Neutrophil (primary cell): Measurements from ENCODE around the gene SPAAR.
"Not testable (repeated sequence)": the region's sequence is repeated elsewhere in the genome, so short reads cannot be mapped to it uniquely, and the experiment has no call there.

Experiments
- H3K27ac ChIP-seq: fragments of 200-600 bp; sonication (generic); 2 replicates; pipeline ENCODE4 v1.5.1; 2016; ENCODE audit warnings: mild to moderate bottlenecking, moderate library complexity
- H3K27me3 ChIP-seq: fragments of 200-600 bp; sonication (generic); 2 replicates; pipeline ENCODE4 v1.6.0; 2016; ENCODE audit warnings: mild to moderate bottlenecking
- H3K36me3 ChIP-seq: fragments of 200-600 bp; sonication (generic); 2 replicates; pipeline ENCODE4 v1.5.1; 2017
- H3K4me1 ChIP-seq, 2 experiments: fragments of 200-600 bp in 1 of 2; sonication (generic) in 1 of 2; 1 replicate in 1 of 2; 2 replicates in 1 of 2; pipeline versions ENCODE4 v1.5.1 to v1.6.1; 2013 to 2016; ENCODE audit warnings: low read depth in 1 of 2, low read length in 1 of 2, mild to moderate bottlenecking in 1 of 2, moderate library complexity in 1 of 2; ENCODE audit not compliant: control insufficient read depth in 1 of 2, insufficient read depth in 1 of 2
- H3K4me3 ChIP-seq, 2 experiments: fragments of 200-600 bp in 1 of 2; sonication (generic) in 1 of 2; 1 replicate in 1 of 2; 2 replicates in 1 of 2; pipeline ENCODE4 v1.5.1; 2013 to 2016; ENCODE audit warnings: low read depth in 1 of 2, low read length in 1 of 2, mild to moderate bottlenecking in 1 of 2, moderate library complexity in 1 of 2
- H3K9me3 ChIP-seq: fragments of 200-600 bp; sonication (generic); 2 replicates; pipeline ENCODE4 v1.5.1; 2016
- TF ChIP-seq, protein P1 (sequence below): fragments of 200-600 bp; sonication (generic); IDR thresholded peaks from 2 replicates; pipeline ENCODE4 v1.5.1; 2016; ENCODE audit warnings: antibody characterized with exemption

SPAAR gene

DNA sequence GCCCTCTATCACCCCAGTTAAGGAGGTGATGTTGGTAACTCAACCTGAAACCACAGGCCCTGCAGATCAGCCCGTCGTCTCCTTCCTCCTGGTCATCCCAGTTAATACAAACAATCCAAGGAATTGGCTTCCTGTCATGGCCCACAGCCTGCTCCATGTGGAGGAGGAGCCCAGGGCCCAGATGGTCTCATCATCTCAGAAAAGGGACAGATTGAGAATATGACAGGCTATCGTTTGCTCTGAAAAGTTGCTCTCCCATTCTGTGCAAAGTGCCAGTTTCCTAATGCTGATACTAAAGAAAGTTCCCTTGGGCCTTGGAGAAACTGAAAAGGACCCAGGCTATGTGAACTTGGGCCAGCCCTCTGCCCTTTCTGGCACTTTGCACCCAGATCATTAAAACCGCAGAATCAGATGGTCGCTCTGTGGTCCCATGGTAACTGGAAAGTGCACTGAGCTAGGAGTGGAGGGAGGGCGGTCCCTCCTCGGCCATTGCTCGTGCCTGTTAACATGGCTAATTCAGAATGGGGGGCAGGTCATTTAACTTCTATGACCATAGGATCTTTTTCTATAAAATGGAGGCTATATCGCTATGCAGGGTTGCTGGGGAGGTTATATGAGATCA, 675 bp upstream of the SPAAR start:
- peaks cover 85% of the 10 kb centered on the region for H3K27me3 ChIP-seq
- no peaks in the 10 kb centered on the region for H3K9me3 ChIP-seq
- H3K36me3 ChIP-seq: no peaks in the 10 kb centered on the region
- no peak overlapping the region for H3K4me3 ChIP-seq
- peaks cover 0 to 3% of the 10 kb centered on the region in 2 experiments for H3K4me1 ChIP-seq
- TF ChIP-seq, protein P1, sequence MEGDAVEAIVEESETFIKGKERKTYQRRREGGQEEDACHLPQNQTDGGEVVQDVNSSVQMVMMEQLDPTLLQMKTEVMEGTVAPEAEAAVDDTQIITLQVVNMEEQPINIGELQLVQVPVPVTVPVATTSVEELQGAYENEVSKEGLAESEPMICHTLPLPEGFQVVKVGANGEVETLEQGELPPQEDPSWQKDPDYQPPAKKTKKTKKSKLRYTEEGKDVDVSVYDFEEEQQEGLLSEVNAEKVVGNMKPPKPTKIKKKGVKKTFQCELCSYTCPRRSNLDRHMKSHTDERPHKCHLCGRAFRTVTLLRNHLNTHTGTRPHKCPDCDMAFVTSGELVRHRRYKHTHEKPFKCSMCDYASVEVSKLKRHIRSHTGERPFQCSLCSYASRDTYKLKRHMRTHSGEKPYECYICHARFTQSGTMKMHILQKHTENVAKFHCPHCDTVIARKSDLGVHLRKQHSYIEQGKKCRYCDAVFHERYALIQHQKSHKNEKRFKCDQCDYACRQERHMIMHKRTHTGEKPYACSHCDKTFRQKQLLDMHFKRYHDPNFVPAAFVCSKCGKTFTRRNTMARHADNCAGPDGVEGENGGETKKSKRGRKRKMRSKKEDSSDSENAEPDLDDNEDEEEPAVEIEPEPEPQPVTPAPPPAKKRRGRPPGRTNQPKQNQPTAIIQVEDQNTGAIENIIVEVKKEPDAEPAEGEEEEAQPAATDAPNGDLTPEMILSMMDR: no peak
- no peak overlapping the region for H3K27ac ChIP-seq

DNA sequence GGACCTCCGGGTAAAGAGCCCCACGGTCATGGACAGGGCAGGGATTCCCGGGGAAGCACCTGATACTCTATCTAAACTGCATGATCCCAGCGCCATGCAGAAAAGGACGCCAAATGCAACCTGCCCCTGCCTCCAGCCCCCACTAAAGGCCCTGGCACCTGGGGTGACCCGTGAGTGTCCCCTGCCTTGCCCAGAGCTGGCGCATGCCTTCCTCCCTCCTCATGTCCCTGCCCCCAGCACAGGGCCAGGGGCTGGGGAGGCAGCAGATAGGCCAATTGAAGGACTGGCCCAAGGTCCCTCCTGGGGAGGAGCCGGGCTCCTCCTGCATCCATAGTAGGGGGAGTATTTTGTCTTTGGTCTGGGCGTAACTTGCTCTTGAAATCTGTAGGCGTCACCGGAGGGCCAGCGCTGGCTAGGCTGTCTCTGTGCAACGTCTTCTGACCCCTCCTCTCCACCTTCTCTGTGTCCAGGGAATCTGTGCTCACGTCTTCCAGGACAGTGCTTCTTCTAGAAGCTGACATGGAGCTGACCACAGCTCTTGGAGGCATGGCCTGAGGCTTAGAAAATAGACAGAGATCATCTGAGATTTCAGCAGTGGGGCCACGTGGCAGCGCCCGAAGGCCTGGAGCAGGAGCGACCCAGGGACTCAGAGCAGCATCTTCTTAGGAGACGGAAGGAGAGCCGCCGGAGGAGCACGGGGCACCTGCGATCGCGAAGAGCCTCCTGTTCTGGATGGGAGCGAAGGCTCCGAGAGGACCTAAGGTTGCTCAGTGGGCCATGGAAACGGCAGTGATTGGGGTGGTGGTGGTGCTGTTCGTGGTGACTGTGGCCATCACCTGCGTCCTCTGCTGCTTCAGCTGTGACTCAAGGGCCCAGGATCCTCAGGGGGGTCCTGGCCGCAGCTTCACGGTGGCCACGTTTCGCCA, 660 bp downstream of the SPAAR start:
- H3K4me3 ChIP-seq: no peak overlapping the region
- no peak overlapping the region for H3K27ac ChIP-seq
- H3K4me1 ChIP-seq: peaks cover 0 to 3% of the 10 kb centered on the region in 2 experiments
- peaks cover 75% of the 10 kb centered on the region for H3K27me3 ChIP-seq
- TF ChIP-seq, protein P1: no peak
- no peaks in the 10 kb centered on the region for H3K36me3 ChIP-seq
- H3K9me3 ChIP-seq: no peaks in the 10 kb centered on the region

DNA sequence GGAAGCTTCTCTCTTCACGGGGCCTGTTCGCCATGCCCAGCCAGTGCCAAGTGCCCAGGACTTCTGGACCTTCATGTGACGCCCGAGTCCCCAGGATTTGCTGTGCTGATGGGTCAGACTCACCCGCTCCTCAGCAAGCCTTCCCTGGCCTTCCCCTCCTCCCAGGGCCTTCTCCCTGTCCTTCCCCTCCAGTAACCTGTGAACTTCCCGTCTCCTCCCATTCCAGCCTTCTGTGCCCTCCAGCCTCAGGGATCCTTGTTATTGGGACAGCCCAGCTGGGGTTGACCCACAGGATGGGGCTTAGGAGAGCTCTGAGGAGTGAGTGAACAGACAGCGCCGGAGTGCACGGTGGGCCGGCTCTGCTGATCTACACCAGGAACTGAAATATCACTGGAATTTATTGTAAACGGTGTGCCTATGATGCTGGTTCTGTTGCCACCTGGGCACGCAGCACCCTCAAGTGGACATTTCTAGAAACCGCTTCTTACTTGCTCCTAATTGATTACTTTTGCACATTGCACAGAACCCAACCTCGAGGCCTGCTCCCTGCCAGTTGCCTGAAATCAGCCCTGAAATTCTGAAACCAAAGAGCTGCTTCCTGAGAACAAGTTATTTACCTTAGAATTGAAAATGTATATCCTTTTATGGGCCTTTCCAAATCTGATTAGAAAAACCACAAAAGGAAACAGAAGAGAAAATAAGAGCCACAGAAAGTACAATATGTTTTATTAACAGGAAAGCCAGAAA, 1.5 kb downstream of the SPAAR start:
- TF ChIP-seq, protein P1: no peak
- Histone ChIP-seq H3K4me3 (no peak overlapping the region), H3K4me1 (peaks cover 0 to 3% of the 10 kb centered on the region in 2 experiments), H3K9me3 (no peaks in the 10 kb centered on the region), H3K36me3 (no peaks in the 10 kb centered on the region), H3K27ac (no peak overlapping the region), H3K27me3 (peaks cover 66% of the 10 kb centered on the region)

DNA sequence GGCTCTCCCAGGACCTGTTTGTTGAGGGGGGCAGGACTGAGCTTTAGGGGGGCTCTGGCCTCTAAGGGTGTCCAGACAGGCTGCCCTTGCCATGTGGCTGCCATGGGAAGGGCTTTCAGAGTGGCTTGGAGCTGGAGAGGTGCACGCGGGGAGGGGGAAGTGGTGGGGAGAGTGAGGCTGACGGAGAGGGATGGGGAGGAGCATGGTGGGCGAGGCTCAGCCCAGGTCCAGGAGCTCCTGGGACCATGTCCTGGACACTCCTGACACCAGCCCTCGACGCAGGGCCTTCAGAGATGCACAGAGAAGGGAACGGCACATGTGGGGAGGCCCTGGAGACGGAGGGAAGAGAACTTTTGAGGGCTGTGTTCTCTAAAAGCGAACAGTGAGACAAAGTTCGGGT, 2.4 kb downstream of the SPAAR start:
- no peaks in the 10 kb centered on the region for H3K36me3 ChIP-seq
- H3K27me3 ChIP-seq: peaks cover 59% of the 10 kb centered on the region
- H3K4me1 ChIP-seq: peaks cover 0 to 3% of the 10 kb centered on the region in 2 experiments
- no peak overlapping the region for H3K27ac ChIP-seq
- no peaks in the 10 kb centered on the region for H3K9me3 ChIP-seq
- TF ChIP-seq, protein P1: no peak
- H3K4me3 ChIP-seq: no peak overlapping the region

DNA sequence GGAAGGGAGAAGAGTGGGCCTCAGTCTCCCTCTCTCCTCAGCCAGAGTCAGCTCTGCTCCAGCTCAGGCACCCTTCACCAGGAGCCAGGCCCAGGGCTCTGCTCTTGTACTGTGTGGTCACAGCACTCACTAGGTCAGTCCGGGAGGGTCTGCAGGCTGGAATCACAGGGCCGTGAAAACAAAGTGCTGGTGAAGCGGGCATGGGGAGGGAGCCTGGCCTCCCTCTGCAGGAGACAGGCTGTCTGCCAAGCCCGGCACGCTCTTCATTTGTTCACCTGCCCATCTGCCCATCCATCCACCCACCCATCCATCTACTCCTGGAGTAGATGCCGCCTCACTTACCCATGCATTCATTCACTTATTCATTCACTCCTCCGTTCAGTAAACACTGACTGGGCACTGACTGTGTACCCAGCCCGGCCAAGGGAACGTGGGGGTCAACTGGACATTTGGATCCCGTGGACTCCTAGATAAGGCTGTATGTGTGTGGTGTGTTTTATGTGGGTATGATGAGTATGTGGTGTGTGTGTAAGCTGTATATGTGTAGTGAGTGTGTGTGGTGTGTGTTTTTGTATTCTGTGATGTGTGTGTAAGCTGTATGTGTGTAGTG, 3.6 kb downstream of the SPAAR start:
- Histone ChIP-seq H3K9me3 (no peaks in the 10 kb centered on the region), H3K4me3 (no peak overlapping the region), H3K27ac (no peak overlapping the region), H3K36me3 (no peaks in the 10 kb centered on the region), H3K4me1 (peaks cover 0 to 3% of the 10 kb centered on the region in 2 experiments), H3K27me3 (peaks cover 48% of the 10 kb centered on the region)
- TF ChIP-seq, protein P1: no peak

DNA sequence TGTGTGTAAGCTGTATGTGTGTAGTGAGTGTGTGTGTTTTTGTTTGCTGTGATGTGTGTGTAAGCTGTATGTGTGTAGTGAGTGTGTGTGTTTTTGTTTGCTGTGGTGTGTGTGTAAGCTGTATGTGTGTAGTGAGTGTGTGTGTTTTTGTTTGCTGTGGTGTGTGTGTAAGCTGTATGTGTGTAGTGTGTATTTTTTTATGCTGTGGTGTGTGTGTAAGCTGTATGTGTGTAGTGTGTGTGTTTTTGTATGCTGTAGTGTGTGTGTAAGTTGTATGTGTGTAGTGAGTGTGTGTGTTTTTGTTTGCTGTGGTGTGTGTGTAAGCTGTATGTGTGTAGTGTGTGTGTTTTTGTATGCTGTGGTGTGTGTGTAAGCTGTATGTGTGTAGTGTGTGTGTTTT, 4.1 kb downstream of the SPAAR start:
- H3K4me3 ChIP-seq, H3K9me3 ChIP-seq, H3K4me1 ChIP-seq, H3K36me3 ChIP-seq, H3K27ac ChIP-seq: not testable (repeated sequence)
- H3K27me3 ChIP-seq: peaks cover 43% of the 10 kb centered on the region
